IPS-15b (cell line): ENCODE measurements around the gene CLSTN1.

ENCODE experiments used
- H3K27me3 ChIP-seq: one replicate; pipeline ENCODE4 v1.6.1; 2013; ENCODE audit warnings: low read length; ENCODE audit not compliant: control insufficient read depth, insufficient read depth
- H3K36me3 ChIP-seq: one replicate; pipeline ENCODE4 v1.6.1; 2013; ENCODE audit warnings: low read length; ENCODE audit not compliant: control insufficient read depth, insufficient read depth
- H3K4me1 ChIP-seq: one replicate; pipeline ENCODE4 v1.6.1; 2013; ENCODE audit warnings: mild to moderate bottlenecking, low read length; ENCODE audit not compliant: control insufficient read depth, insufficient read depth
- H3K4me3 ChIP-seq: one replicate; pipeline ENCODE4 v1.5.1; 2013; ENCODE audit warnings: low read depth, low read length
- H3K9ac ChIP-seq: one replicate; pipeline ENCODE4 v1.6.1; 2013; ENCODE audit warnings: low read depth, mild to moderate bottlenecking, low read length
- H3K9me3 ChIP-seq: one replicate; pipeline ENCODE4 v1.6.1; 2013; ENCODE audit warnings: mild to moderate bottlenecking, low read length; ENCODE audit not compliant: control insufficient read depth, insufficient read depth

The CLSTN1 gene

GRCh38 chr1:9848022-9848421 lies 24.3 kb upstream of the CLSTN1 start:
- Histone ChIP-seq H3K9me3 (no peaks in the 10 kb centered on the region), H3K36me3 (no peaks in the 10 kb centered on the region), H3K27me3 (no peaks in the 10 kb centered on the region), H3K4me3 (no peak overlapping the region), H3K4me1 (peaks cover 13% of the 10 kb centered on the region), H3K9ac (no peak overlapping the region)

- Histone ChIP-seq H3K4me1 (peaks cover 13% of the 10 kb centered on the region), H3K4me3 (no peak overlapping the region), H3K9ac (no peak overlapping the region), H3K36me3 (no peaks in the 10 kb centered on the region), H3K9me3 (no peaks in the 10 kb centered on the region), H3K27me3 (no peaks in the 10 kb centered on the region)
Measured at GRCh38 chr1:9847269-9847668, 23.5 kb upstream of the CLSTN1 start.

GRCh38 chr1:9846611-9847171 lies 22.9 kb upstream of the CLSTN1 start:
- no peaks in the 10 kb centered on the region for H3K9me3 ChIP-seq
- peaks cover 13% of the 10 kb centered on the region for H3K4me1 ChIP-seq
- no peaks in the 10 kb centered on the region for H3K36me3 ChIP-seq
- no peak overlapping the region for H3K9ac ChIP-seq
- H3K4me3 ChIP-seq: peak overlapping the region; percentile 43
- no peaks in the 10 kb centered on the region for H3K27me3 ChIP-seq

GRCh38 chr1:9845914-9846313 lies 22.1 kb upstream of the CLSTN1 start:
- Histone ChIP-seq H3K36me3 (no peaks in the 10 kb centered on the region), H3K9ac (no peak overlapping the region), H3K9me3 (no peaks in the 10 kb centered on the region), H3K4me1 (peaks cover 11% of the 10 kb centered on the region), H3K27me3 (no peaks in the 10 kb centered on the region), H3K4me3 (no peak overlapping the region)

DNA sequence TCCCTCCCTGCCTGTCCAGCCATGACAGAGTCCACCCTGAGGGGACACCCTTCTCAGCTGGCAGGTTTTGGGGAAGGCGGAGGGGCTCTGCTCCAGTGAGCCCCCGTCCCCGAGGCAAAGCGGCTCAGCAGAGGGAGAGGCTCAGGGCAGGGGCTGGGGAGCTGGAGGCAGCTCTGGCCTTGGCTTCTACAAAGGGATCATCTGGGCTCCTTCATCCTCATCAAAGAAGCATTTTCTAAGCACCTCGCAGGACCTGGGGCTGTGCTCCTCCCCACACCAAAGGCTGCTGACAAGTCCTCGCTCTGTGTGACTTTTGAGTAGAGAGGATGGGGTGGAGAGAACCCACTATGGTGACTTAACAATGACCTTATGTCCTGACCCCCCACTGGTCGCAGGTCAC lies 21.0 kb upstream of the CLSTN1 start:
- H3K27me3 ChIP-seq: no peaks in the 10 kb centered on the region
- peaks cover 7% of the 10 kb centered on the region for H3K4me1 ChIP-seq
- H3K9me3 ChIP-seq: no peaks in the 10 kb centered on the region
- no peaks in the 10 kb centered on the region for H3K36me3 ChIP-seq
- no peak overlapping the region for H3K4me3 ChIP-seq
- H3K9ac ChIP-seq: no peak overlapping the region

- H3K9ac ChIP-seq: no peak overlapping the region
- no peaks in the 10 kb centered on the region for H3K9me3 ChIP-seq
- H3K4me3 ChIP-seq: no peak overlapping the region
- no peaks in the 10 kb centered on the region for H3K36me3 ChIP-seq
- no peaks in the 10 kb centered on the region for H3K27me3 ChIP-seq
- H3K4me1 ChIP-seq: peaks cover 7% of the 10 kb centered on the region
Measured at GRCh38 chr1:9844106-9844505, 20.3 kb upstream of the CLSTN1 start.

- H3K4me3 ChIP-seq: no peak overlapping the region
- peaks cover 7% of the 10 kb centered on the region for H3K4me1 ChIP-seq
- H3K27me3 ChIP-seq: no peaks in the 10 kb centered on the region
- no peak overlapping the region for H3K9ac ChIP-seq
- H3K36me3 ChIP-seq: no peaks in the 10 kb centered on the region
- no peaks in the 10 kb centered on the region for H3K9me3 ChIP-seq
Measured at GRCh38 chr1:9843576-9843945, 19.8 kb upstream of the CLSTN1 start.

- Histone ChIP-seq H3K4me1 (peaks cover 7% of the 10 kb centered on the region), H3K9me3 (no peaks in the 10 kb centered on the region), H3K36me3 (no peaks in the 10 kb centered on the region), H3K27me3 (no peaks in the 10 kb centered on the region), H3K4me3 (no peak overlapping the region), H3K9ac (no peak overlapping the region)
Measured at GRCh38 chr1:9842781-9843575, 19.2 kb upstream of the CLSTN1 start.

DNA sequence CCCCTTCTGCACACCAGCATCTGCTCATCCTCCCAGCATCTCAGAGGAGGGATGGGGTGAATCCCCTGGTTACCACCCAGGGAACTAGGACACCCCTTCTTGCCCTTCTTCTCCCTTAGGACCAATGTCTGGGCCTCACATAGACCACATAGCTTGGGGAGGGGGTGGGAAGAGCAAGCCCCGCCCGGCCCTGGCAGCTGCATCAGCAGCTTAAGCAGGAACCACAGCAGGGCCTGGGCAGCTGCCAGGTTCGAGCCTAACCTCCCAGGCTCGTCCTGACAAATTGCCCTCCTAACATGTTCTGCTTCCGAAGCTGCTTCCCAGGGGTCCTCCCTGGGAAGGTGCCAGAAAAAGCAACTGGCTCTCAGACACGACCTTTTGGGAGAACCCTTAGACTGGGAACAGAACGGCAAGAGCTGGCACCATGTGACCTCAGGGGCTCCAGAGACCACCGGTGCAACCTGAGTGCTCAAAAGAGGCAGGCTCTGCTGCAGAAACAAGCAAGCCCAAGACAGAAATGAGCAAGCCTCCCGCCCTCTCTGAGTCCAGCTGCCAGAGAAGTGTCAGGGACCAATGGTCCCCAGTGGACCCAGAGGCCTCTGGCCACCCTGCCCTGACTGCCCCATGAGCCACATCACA lies 18.4 kb upstream of the CLSTN1 start:
- H3K4me3 ChIP-seq: no peak overlapping the region
- no peak overlapping the region for H3K9ac ChIP-seq
- H3K9me3 ChIP-seq: no peaks in the 10 kb centered on the region
- no peaks in the 10 kb centered on the region for H3K36me3 ChIP-seq
- peaks cover 7% of the 10 kb centered on the region for H3K4me1 ChIP-seq
- H3K27me3 ChIP-seq: no peaks in the 10 kb centered on the region

DNA sequence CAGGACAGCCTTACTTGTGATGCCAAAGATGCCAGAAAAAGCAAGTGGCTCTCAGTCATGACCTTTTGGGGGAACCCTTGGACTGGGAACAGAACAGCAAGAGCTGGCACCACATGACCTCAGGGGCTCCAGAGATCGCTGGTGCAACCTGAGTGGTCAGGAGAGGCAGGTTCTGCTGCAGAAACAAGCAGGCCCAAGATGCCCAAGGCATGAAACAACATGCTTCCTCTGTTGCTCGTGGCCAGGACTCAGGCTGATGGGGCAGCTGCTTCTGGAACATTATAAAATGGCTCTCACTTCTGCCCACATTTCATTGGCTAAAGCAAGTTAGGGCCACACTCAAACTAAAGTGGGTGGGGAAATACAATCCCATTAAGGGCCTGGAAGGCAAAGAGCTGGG lies 17.7 kb upstream of the CLSTN1 start:
- Histone ChIP-seq H3K4me1 (peaks cover 7% of the 10 kb centered on the region), H3K4me3 (no peak overlapping the region), H3K9me3 (no peaks in the 10 kb centered on the region), H3K9ac (no peak overlapping the region), H3K27me3 (no peaks in the 10 kb centered on the region), H3K36me3 (no peaks in the 10 kb centered on the region)

GRCh38 chr1:9840176-9840575 lies 16.4 kb upstream of the CLSTN1 start:
- no peak overlapping the region for H3K9ac ChIP-seq
- H3K36me3 ChIP-seq: no peaks in the 10 kb centered on the region
- peaks cover 5% of the 10 kb centered on the region for H3K4me1 ChIP-seq
- no peaks in the 10 kb centered on the region for H3K9me3 ChIP-seq
- H3K4me3 ChIP-seq: no peak overlapping the region
- H3K27me3 ChIP-seq: no peaks in the 10 kb centered on the region

DNA sequence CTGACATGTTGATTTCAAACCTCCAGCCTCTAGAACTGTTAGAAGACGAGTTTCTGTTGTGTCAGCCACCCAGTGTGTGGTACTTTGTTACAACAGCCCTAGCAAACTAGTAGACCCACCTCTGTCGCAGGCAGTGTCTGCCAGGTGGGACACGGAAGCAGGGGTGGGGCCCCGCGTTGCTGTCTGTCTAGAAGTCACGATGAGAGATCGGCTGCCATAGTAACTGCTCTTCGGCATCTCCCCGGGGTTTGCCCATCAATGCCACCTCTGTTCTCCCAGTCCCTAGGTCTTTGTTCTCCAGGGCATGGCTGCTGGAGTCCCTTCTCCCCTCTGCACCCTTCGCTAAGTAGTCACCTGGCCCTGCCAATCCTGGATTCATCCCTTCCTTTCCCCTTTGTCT lies 15.2 kb upstream of the CLSTN1 start:
- no peak overlapping the region for H3K9ac ChIP-seq
- no peaks in the 10 kb centered on the region for H3K9me3 ChIP-seq
- H3K4me1 ChIP-seq: peaks cover 5% of the 10 kb centered on the region
- no peak overlapping the region for H3K4me3 ChIP-seq
- H3K36me3 ChIP-seq: no peaks in the 10 kb centered on the region
- H3K27me3 ChIP-seq: no peaks in the 10 kb centered on the region
